ENCODE results near the gene SLAMF9.

- TF ChIP-seq CTCF (conservative IDR thresholded peaks at IDR 0.05; ENCODE audit: low read depth, low read length) (no peak), EZH2 (IDR thresholded peaks at IDR 0.05; ENCODE audit: low read length, unreplicated experiment) (no peak), EZH2phosphoT487 (IDR thresholded peaks at IDR 0.05; ENCODE audit: borderline replicate concordance, low read length) (no peak)
Observed at GRCh38 chr1:159931101-159931794, 22.8 kb downstream of the SLAMF9 start.
